DMS53 treated with DMSO at 0.1 percent for 48 hours (cell line): ENCODE measurements around the gene KRT86.
"Not testable (repeated sequence)": the region's sequence is repeated elsewhere in the genome, so short reads cannot be mapped to it uniquely, and the experiment has no call there.

ENCODE experiments used
- DNase-seq: peaks from one replicate; lab custom pipeline; 2025; ENCODE audit not compliant: unreplicated experiment; lab: John Stamatoyannopoulos, UW

KRT86 gene

GRCh38 chr12:52333321-52333720 is 58.9 kb downstream of the KRT86 start:
- DNase-seq: no peak

- DNase-seq: no peak
Measured at GRCh38 chr12:52334185-52334584, 59.7 kb downstream of the KRT86 start.

GRCh38 chr12:52335598-52336262 is 61.3 kb downstream of the KRT86 start:
- DNase-seq: no peak

- DNase-seq: no peak
Measured at GRCh38 chr12:52336641-52337040, 62.2 kb downstream of the KRT86 start.

- DNase-seq: no peak
Measured at GRCh38 chr12:52337054-52337453, 62.6 kb downstream of the KRT86 start.

GRCh38 chr12:52338241-52338960 is 64.0 kb downstream of the KRT86 start:
- DNase-seq: no peak

- no peak for DNase-seq
Measured at GRCh38 chr12:52341066-52341580, 66.7 kb downstream of the KRT86 start.

- DNase-seq: no peak
Measured at GRCh38 chr12:52342781-52343490, 68.5 kb downstream of the KRT86 start.

GRCh38 chr12:52343550-52343949 is 69.1 kb downstream of the KRT86 start:
- DNase-seq: no peak

- DNase-seq: no peak
Measured at GRCh38 chr12:52344111-52344510, 69.7 kb downstream of the KRT86 start.

- not testable (repeated sequence) for DNase-seq
Measured at GRCh38 chr12:52345041-52345440, 70.6 kb downstream of the KRT86 start.

GRCh38 chr12:52346593-52346992 is 72.1 kb downstream of the KRT86 start:
- DNase-seq: no peak

- DNase-seq: no peak
Measured at GRCh38 chr12:52347016-52347415, 72.6 kb downstream of the KRT86 start.

- DNase-seq: no peak
Measured at GRCh38 chr12:52347551-52348510, 73.4 kb downstream of the KRT86 start.

GRCh38 chr12:52349196-52349595 is 74.8 kb downstream of the KRT86 start:
- DNase-seq: no peak

GRCh38 chr12:52350021-52350620 is 75.7 kb downstream of the KRT86 start:
- no peak for DNase-seq

- no peak for DNase-seq
Measured at GRCh38 chr12:52350786-52351185, 76.3 kb downstream of the KRT86 start.

- no peak for DNase-seq
Measured at GRCh38 chr12:52351196-52352059, 77.0 kb downstream of the KRT86 start.

GRCh38 chr12:52352951-52353350 is 78.5 kb downstream of the KRT86 start:
- no peak for DNase-seq
